Measurements from ENCODE around the gene TNRC6B. TPM values are rescaled to one million over a fixed set of nuclear protein-coding genes. Genes with fewer than 3 reads are reported as not detected.

TNRC6B gene
- total and polyA plus RNA-seq, 2 donors (not counting 1 experiment from before 2014, with no cell fraction given), result 5.7 to 17.8 TPM

DNA sequence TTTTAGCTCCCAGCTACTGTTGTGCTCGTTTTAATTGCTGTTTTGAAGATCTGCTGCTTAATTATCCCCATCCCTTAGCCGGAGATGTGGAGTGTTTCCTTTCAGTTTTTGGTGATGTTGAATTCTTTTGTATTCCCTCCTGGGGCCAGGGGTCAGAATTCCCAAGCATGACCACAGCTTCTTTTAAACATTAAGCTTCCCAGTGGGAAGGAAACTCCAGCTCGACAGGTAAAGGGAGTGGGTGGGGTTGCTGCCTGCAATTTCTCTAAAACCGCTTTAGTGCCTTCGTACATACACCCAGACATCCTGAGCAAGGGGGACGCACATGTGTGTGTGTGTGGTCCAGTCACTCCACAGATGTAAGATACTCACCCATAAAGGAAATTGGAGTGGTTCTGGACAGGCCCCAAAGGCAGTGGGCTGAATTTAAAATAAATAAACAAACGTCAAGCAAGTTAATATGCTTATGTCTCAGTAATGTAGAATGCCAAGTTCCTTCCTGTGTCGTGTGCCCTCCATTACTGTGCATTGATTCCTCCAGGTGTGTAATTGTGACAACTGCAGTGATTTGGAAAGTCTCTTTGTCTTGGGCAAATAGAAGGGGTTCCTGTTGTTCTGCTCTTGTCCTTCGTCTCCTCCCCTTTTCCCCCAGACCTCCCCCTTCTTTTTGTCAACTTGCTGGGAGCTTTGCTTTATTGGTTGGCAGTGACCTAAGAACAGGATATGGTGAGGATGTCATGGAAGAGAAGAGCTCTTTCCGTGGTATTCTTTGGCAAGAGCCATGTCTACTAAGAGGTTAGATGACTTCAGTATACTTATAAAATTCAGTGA, 149.4 kb downstream of the TNRC6B start:
- Histone ChIP-seq H3K4me2 (ENCODE audit: extremely low read depth, insufficient read depth, low read length) (peak overlapping the region; percentile 27), H3K27ac (ENCODE audit: insufficient read depth, low read length) (no peak overlapping the region), H3K36me3 (ENCODE audit: control insufficient read depth, insufficient read depth, low read length) (peaks cover 8% of the 10 kb centered on the region), H3K79me2 (ENCODE audit: control insufficient read depth, insufficient read depth, low read length) (no peaks in the 10 kb centered on the region), H3K9ac (ENCODE audit: insufficient read depth, low read length) (no peak overlapping the region), H2AFZ (ENCODE audit: low read length) (no peak overlapping the region), H3K9me3 (ENCODE audit: control insufficient read depth, insufficient read depth, low read depth, low read length) (no peaks in the 10 kb centered on the region), H3K27me3 (ENCODE audit: control insufficient read depth, insufficient read depth, low read length) (no peaks in the 10 kb centered on the region), H3K4me1 (ENCODE audit: control insufficient read depth, extremely low read depth, insufficient read depth, low read length) (peaks cover 8% of the 10 kb centered on the region), H3K4me3 (replicated peaks in 1 of 4; ENCODE audit: control extremely low read depth in 1 of 4, insufficient read depth in 1 of 4, low read depth in 3 of 4, low read length in 4 of 4) (no peak overlapping the region), H4K20me1 (ENCODE audit: control insufficient read depth, extremely low read depth, insufficient read depth, low read length) (no peaks in the 10 kb centered on the region)
- peak; percentile 68 to 81 for DNase-seq (ENCODE audit: low read depth in 2 of 2)
- no peak for TF ChIP-seq CTCF (conservative IDR thresholded peaks at IDR 0.05 in 1 of 2, IDR thresholded peaks at IDR 0.05 in 1 of 2; ENCODE audit: low read depth in 1 of 2, low read length in 2 of 2)
- TF ChIP-seq EZH2 (IDR thresholded peaks at IDR 0.05; ENCODE audit: low read length, missing control alignments), result no peak

DNA sequence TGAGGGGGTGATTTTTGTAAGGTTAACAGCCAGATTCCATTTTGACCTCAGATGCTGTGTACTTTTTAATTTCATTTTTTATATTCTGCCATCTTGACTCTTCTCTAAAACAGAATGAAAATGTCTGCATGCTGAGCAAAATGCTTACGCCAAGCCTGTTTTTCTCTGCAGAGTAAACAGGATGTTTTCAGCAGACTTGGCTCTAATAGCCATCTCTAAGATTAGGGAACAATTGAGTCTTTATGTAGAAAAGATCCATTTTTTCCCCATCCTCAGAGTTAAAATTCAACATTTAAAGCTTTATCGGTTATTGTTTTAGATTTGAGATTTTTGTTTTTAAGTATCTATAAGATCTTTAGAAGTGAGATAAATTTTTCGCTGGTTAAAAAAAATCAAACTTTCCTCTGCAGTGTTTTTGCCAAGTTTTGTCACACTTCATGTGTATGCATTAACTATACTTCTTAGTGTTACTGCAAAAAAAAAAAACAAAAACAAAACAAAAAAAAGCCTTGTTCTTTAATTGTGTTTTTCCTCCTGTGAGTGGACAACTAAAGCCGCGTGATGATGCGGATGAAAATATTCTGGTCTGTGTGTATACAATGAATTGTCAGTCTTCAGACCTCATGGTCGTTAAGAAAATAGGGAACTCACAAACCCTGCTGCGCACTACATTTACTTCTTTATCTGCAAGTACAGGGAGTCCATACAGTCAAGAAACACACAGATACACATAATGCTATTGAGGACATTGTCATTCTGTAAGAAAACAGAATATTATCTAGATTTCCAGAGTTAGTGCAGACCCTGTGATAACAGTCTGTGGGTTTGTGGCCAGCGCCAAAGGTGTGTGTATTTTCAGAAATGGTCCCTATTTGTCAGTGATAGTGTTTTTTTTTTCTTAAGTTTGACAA, 151.1 kb downstream of the TNRC6B start:
- Histone ChIP-seq H3K27ac (ENCODE audit: insufficient read depth, low read length) (no peak overlapping the region), H3K36me3 (ENCODE audit: control insufficient read depth, insufficient read depth, low read length) (peaks cover 4% of the 10 kb centered on the region), H3K9me3 (ENCODE audit: control insufficient read depth, insufficient read depth, low read depth, low read length) (no peaks in the 10 kb centered on the region), H3K4me3 (replicated peaks in 1 of 4; ENCODE audit: control extremely low read depth in 1 of 4, insufficient read depth in 1 of 4, low read depth in 3 of 4, low read length in 4 of 4) (no peak overlapping the region), H3K9ac (ENCODE audit: insufficient read depth, low read length) (no peak overlapping the region), H3K79me2 (ENCODE audit: control insufficient read depth, insufficient read depth, low read length) (no peaks in the 10 kb centered on the region), H3K4me1 (ENCODE audit: control insufficient read depth, extremely low read depth, insufficient read depth, low read length) (peaks cover 9% of the 10 kb centered on the region), H3K4me2 (ENCODE audit: extremely low read depth, insufficient read depth, low read length) (no peak overlapping the region), H4K20me1 (ENCODE audit: control insufficient read depth, extremely low read depth, insufficient read depth, low read length) (no peaks in the 10 kb centered on the region), H2AFZ (ENCODE audit: low read length) (no peak overlapping the region), H3K27me3 (ENCODE audit: control insufficient read depth, insufficient read depth, low read length) (no peaks in the 10 kb centered on the region)
- no peak for DNase-seq (ENCODE audit: low read depth in 2 of 2)
- TF ChIP-seq CTCF (conservative IDR thresholded peaks at IDR 0.05 in 1 of 2, IDR thresholded peaks at IDR 0.05 in 1 of 2; ENCODE audit: low read depth in 1 of 2, low read length in 2 of 2) (no peak), EZH2 (IDR thresholded peaks at IDR 0.05; ENCODE audit: low read length, missing control alignments) (no peak)

- H3K27me3 ChIP-seq (ENCODE audit: control insufficient read depth, insufficient read depth, low read length), result no peaks in the 10 kb centered on the region
- H3K4me1 ChIP-seq (ENCODE audit: control insufficient read depth, extremely low read depth, insufficient read depth, low read length), result peaks cover 9% of the 10 kb centered on the region
- no peak overlapping the region for H3K4me2 ChIP-seq (ENCODE audit: extremely low read depth, insufficient read depth, low read length)
- no peaks in the 10 kb centered on the region for H4K20me1 ChIP-seq (ENCODE audit: control insufficient read depth, extremely low read depth, insufficient read depth, low read length)
- no peaks in the 10 kb centered on the region for H3K79me2 ChIP-seq (ENCODE audit: control insufficient read depth, insufficient read depth, low read length)
- no peak overlapping the region for H3K4me3 ChIP-seq (replicated peaks in 1 of 4; ENCODE audit: control extremely low read depth in 1 of 4, insufficient read depth in 1 of 4, low read depth in 3 of 4, low read length in 4 of 4)
- H3K9ac ChIP-seq (ENCODE audit: insufficient read depth, low read length), result no peak overlapping the region
- DNase-seq (ENCODE audit: low read depth in 2 of 2), result no peak
- H3K27ac ChIP-seq (ENCODE audit: insufficient read depth, low read length), result no peak overlapping the region
- TF ChIP-seq CTCF (conservative IDR thresholded peaks at IDR 0.05 in 1 of 2, IDR thresholded peaks at IDR 0.05 in 1 of 2; ENCODE audit: low read depth in 1 of 2, low read length in 2 of 2), result no peak
- H3K36me3 ChIP-seq (ENCODE audit: control insufficient read depth, insufficient read depth, low read length), result peaks cover 4% of the 10 kb centered on the region
- no peak overlapping the region for H2AFZ ChIP-seq (ENCODE audit: low read length)
- H3K9me3 ChIP-seq (ENCODE audit: control insufficient read depth, insufficient read depth, low read depth, low read length), result no peaks in the 10 kb centered on the region
Observed at GRCh38 chr22:40329466-40329865, 151.7 kb downstream of the TNRC6B start.

Measured in fibroblast of lung (primary cell).